Measurements from ENCODE around the gene BORCS8. TPM values are rescaled to one million over a fixed set of nuclear protein-coding genes. Genes with fewer than 3 reads are reported as not detected.

The BORCS8 gene
- total RNA-seq, result 21.9 TPM

GRCh38 chr19:19192078-19192882, at the start of gene BORCS8, which contains the start of gene RFXANK:
Gene BORCS8 (minus strand): TSS chr19:19192152. CDS start chr19:19192117, 35 bp downstream.
Gene RFXANK (plus strand): TSS chr19:19192258. CDS start chr19:19193947, 1,689 bp downstream.

GRCh38 chr19:19211499-19212420, 19.8 kb upstream of the BORCS8 start, which contains the start of gene NCAN:
Gene NCAN (plus strand): TSS chr19:19211958. CDS start chr19:19216954, 4,996 bp downstream.

GRCh38 chr19:19203012-19203856, 11.3 kb upstream of the BORCS8 start, which contains the start of gene NR2C2AP:
Gene NR2C2AP (minus strand): TSS chr19:19203414. CDS start chr19:19203060, 354 bp downstream.

GRCh38 chr19:19170053-19170872, 21.7 kb downstream of the BORCS8 start, which contains the start of gene MEF2B:
Gene MEF2B (minus strand): TSS chr19:19170263. CDS start chr19:19150735, 19,528 bp downstream.

GRCh38 chr19:19138109-19138981, 53.6 kb downstream of the BORCS8 start, which contains the start of gene TMEM161A:
Gene TMEM161A (minus strand): TSS chr19:19138478. CDS start chr19:19138428, 50 bp downstream.

Small RNA genes lying within 50 kb of the gene (small RNA-seq; reads per million reads assigned to genes)
- not detected for gene RNU6-1028P (ENCODE audit: low replicate concordance)

Other genes with a start within 250 kb of the BORCS8 start
- gene SUGP2, start 158.6 kb downstream of the BORCS8 start, total RNA-seq, result 145 TPM
- 56.0 TPM for gene ARMC6, start 158.5 kb downstream of the BORCS8 start, total RNA-seq
- 16.3 TPM for gene SLC25A42, start 128.2 kb downstream of the BORCS8 start, total RNA-seq
- 9.1 TPM for gene TMEM161A, start 53.7 kb downstream of the BORCS8 start, total RNA-seq
- gene MEF2B, start 21.9 kb downstream of the BORCS8 start, total RNA-seq, result 0.31 TPM
- gene RFXANK, start 106 bp upstream of the BORCS8 start, total RNA-seq, result 16.3 TPM
- 13.1 TPM for gene NR2C2AP, start 11.3 kb upstream of the BORCS8 start, total RNA-seq
- 257 TPM for gene NCAN, start 19.8 kb upstream of the BORCS8 start, total RNA-seq
- gene TM6SF2, start 81.1 kb upstream of the BORCS8 start, total RNA-seq, result 0.31 TPM
- gene SUGP1, start 128.4 kb upstream of the BORCS8 start, total RNA-seq, result 35.7 TPM
- 76.4 TPM for gene MAU2, start 128.7 kb upstream of the BORCS8 start, total RNA-seq
- gene GATAD2A, start 213.5 kb upstream of the BORCS8 start, total RNA-seq, result 13.5 TPM

All from parietal lobe (tissue), 2 donors.